GM21576 (cell line): Measurements from ENCODE around the gene MAGEF1.

Experiments
- ATAC-seq: cut with Tn5 transposase; IDR thresholded peaks from one replicate; pipeline ENCODE4 v1.9.1; 2021; ENCODE audit warnings: mild to moderate bottlenecking, moderate library complexity; ENCODE audit not compliant: unreplicated experiment

Gene MAGEF1

DNA sequence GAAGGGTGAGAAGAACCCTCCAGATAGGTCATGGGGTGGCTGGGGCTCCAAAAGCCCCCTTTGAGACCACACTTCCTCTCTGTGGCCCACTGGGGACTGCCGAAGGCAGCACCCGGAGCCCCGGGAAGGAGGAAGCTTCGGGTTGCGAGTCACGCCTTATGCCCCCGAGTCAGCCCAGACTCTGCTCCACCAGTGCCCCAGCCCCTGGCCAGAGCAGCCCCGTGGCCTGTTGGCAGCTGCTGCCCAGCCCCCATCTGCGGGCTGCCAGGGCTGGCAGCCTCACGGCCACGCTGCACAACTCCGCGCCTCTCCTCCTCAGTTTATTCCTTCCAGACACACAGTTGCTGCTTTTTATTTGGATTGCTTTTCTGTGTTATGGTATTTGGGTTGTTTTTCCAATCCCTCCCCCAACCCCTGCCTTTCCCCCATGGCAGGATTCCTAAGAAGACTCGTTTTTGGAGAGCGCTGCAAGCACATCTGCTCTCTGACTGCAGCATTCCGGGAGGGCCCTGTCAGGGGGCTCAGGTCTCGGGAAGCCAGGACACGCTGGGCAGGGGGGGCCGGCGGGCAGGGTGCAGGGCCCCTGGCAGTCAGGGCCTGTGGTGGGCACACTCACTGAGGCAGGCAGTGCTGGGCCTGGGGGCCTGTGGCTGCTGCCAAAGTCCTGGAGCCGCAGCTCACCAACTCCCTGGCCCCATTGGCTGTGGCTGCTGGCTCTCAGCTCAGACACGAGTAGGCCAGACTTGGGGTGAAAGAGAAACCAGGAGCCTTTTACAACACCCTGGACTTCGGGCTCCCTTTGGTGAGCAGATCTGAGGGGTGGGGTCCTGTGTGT lies 20.2 kb downstream of the MAGEF1 start:
- no peak for ATAC-seq

DNA sequence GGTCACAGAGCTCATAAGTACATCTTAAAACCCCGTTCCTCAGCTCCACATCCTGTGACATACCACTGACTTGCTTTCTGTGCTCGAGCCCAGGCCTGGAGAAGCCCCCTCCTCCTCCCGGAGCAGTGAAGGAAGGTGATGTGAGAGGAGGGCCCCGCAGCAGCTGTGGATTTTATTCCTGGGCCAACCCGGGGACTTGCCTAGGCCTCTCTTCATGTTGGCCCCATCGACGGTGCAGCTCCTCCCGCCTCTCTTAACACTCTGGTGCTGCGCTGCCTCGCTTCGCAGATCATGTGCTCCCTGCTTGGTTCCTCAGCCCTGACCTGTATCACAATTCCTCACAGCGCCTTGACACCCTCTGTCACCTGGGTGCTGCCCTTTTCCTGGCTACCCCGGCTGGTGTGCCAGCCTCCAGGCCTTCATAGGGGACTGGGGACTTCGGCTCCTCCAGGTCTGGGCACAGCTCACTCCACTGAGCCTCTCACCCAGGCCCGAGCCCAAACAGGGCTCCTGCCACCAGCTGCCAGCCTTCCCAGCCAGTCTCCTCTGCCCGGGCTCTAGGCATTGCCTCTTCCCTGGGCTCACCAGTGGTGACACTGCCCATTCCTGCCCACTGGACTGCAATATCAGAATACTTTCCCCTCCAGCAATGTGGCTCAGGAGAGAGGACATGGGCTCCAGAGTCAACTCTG lies 21.5 kb downstream of the MAGEF1 start:
- no peak for ATAC-seq

- no peak for ATAC-seq
Observed at GRCh38 chr3:184688882-184689271, 23.0 kb downstream of the MAGEF1 start.

DNA sequence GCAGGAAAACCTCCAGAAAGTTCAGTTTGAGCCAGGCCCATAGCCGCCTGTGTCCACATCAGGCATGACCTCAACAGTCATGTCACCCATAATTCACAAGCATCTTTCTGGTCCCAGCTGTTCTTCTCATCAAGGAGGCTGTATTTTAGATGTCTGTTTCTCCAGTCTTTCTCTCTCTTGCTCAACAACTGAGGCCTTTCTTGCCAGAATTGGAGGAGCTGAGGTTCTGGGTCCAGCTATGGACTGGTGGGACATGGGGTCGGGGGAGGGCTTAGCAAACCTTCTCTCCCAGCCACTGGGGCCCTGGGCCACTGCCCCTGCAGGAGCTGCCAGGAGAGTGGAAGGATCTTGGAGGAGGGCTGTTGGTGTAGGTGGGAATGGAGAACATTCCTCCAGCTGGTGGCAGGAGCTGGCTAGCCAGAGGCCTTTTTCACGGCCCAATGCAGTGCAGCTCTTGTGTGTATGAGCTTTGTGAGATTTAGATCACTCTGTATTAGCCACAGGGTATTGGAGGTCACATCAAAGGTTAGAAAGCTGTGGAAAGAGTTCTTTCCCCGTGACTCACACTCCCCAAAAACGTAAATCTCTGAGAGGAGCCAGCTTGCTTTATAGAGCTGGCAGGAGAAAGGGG lies 23.5 kb downstream of the MAGEF1 start:
- no peak for ATAC-seq

DNA sequence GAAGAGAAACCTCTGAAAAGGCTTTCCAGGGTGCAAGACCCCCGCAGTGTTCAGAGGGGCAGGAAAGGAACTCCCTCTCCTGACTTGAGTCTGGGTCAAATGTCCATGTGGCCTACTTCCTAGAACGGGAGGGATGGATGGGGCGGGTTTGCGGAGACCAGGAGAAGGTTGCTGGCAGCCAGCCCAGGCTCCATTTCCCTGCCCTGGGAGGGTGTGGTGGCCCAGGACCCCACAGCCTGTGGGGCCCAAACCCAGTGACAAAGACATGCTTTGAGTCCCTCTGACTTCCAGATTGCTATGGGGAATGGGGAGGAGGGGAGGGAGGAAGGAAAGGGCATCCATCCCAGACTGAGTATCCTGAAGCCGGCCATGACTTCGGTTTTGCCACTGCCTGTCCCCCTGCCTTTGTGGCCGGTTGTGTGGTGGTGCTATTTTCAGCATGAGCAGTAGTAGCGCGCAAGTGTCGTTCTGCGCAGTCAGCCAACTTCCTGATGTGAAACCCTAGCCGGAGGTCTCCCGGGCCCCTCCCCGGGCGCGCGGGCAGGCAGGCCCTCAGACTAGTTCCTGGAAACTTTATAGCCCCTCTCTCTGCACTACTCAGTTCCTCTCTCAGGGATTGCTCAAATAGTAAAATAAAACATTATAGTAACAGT lies 24.4 kb downstream of the MAGEF1 start:
- ATAC-seq: no peak

GRCh38 chr3:184685646-184686045 lies 26.2 kb downstream of the MAGEF1 start:
- ATAC-seq: no peak

DNA sequence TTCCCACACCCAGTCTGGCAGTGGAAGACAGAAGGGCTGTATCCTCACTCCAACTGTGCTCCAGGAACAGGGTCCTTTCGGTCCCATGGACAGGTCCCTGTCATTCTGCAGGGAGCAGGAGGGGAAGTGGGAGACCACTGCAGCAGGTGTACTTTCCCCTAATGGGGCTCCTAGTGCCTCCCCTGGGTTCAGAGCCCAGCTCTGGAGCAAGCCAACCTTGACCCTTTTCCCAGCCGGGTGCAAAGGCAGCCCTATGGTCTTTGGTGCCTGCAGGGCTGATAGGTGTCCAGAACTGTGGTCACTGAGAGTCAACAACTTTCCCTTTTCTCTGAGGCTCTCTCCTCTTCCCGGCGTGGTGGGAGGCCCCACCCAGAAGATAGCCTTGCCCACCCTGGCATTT lies 26.8 kb downstream of the MAGEF1 start:
- ATAC-seq: no peak

DNA sequence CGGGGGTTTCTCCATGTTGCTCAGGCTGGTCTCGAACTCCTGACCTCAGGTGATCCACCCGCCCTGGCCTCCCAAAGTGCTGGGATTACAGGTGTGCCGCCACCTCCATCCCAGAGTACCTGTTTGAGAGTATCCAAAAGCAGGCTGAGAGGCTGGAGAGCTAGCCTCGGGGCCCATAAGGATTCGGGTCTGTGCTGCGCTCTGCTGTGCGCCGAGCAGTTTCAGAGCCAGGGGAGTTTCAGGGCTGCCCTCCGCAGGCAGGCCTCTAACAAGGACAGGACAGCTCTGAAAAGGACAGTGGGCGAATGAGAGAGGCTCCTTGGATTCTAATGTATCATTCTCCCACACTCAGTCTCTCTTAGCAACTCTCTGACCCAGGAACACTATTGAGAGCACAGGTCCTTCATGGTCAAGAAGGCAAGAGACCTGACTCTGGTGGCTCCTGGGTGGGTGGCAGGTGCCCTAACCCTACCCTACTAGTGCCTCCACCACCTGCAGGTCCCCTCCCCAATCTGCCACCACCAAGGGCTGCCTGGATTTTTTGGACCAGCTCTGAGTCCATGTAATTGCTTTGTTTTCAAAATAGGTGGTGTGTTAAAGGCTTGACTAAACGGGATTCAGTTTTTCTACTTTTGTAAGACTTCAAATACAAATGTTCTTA lies 27.8 kb downstream of the MAGEF1 start:
- ATAC-seq: no peak

- ATAC-seq: no peak
Observed at GRCh38 chr3:184683234-184683633, 28.6 kb downstream of the MAGEF1 start.

GRCh38 chr3:184682671-184683070 lies 29.2 kb downstream of the MAGEF1 start:
- ATAC-seq: no peak

- no peak for ATAC-seq
Observed at GRCh38 chr3:184680385-184681345, 31.2 kb downstream of the MAGEF1 start.

DNA sequence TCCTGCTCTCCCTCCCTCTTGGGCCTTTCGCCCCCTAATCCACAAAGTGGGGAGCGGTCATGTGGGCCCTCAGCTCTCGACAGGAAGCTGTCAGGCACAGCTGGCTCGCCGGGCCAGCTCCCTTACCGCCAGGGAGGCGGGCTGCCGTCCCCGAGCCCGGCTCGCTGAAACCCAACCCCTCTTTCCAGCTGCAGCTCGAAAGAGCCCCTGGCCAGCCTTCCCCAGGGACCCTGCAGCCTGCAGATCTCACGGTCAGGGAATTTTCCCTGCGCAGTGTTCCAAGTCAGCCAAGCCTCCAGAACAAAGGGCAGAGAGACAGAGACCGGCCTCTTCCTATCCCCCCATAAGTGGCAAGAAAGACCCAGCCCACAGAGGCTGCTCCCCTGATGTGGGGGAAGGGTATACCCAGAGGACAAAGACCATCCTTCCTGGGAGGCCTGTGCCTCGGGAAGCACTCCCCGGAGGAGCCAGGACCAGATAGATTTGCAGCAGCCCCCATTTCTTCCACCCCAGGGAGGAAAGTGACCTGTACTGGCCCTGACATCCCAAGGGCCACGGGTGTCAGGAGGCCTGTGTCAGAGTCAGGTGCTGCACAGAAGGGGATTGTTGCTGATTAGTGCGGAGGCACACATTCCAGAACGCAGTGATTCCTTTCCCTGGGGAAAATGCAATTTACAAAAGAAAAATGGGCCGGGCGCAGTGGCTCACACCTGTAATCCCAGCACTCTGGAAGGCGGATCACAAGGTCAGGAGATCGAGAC lies 32.6 kb downstream of the MAGEF1 start:
- no peak for ATAC-seq

- no peak for ATAC-seq
Observed at GRCh38 chr3:184678317-184679055, 33.4 kb downstream of the MAGEF1 start.

GRCh38 chr3:184677344-184678316 lies 34.2 kb downstream of the MAGEF1 start:
- ATAC-seq: no peak

DNA sequence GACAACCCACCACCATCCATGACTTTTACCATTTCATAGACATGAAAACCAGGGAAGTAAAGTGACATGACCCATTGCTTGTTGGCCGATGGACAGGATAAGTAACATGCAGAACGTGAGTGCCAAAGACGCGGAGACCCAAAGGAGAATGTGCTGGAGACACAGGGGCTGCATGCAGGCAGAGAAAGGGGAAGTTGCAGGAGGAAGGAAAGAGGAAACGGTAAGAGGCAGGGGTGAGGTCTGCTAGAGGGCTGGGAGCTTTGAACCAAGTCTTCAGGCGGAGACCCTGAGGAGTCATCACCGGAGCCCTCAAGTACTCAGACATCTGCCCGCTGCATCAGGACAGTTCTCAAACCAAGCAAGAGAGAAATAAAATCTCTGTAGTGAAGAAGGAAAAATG lies 34.9 kb downstream of the MAGEF1 start:
- ATAC-seq: no peak

DNA sequence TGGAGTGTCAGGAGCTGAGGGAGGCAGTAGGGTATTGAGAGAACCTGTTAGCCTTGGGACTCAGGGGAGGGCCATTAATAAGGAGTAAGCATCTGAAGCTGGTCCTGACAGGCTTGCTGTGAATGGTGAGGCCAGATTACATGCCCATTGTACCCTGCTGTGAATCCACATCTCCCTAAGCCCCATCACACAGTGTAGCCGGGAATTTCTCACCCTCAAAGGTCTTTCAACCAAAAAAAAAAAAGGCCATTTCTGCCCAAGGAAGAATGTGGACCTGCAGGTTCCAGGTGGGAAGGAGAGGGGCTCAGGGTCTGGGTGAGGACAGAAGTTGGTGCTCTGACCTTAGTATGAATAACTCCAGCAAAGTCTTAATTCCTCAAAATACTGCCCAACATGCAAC lies 37.2 kb downstream of the MAGEF1 start:
- ATAC-seq: no peak
